ENCODE measurements around the gene BTG3. TPM values are rescaled to one million over a fixed set of nuclear protein-coding genes. Genes with fewer than 3 reads are reported as not detected.

BTG3 gene
- total and polyA plus RNA-seq, 4 donors: 47.9 to 120 (median 73.0) TPM

DNA sequence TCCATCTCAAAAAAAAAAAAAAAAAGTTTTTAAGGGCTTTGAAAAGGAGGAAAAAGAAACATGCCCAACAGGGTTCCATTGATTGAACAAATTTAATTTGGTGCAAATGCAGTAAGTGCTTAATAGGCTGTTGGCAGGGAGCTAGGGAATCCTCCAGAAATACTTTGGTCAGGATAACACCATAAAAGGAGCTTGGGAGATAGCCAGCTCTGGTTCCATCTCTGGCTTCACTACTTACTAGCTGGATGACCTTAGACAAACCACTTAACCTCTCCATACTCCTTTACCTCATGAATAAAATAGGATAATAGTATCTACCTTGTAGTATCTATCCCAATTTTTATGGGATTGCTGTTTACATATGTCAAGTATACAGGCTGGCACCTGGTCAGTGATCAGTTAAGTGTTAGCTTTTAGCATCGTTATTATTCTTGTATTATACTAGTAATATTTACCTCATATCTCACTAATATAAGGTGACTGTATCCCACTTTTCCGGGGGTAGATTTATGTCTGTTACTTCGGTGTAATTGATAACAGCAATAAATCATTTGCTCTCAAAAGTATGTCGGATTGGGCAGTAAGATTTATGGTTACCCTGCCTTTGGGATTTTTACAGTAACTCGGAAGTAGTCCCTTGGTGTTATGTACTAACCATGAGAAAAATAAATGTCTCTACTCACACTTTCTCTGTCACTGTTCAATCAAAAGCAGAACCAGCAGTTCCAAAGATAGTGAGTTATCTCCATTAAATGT lies 36.4 kb downstream of the BTG3 start:
- Histone ChIP-seq H3K27ac (ENCODE audit: low read depth in 1 of 2, low read length in 1 of 2) (no peak overlapping the region), H3K9ac (ENCODE audit: insufficient read depth in 1 of 2, low read length in 2 of 2) (no peak overlapping the region), H3K9me3 (ENCODE audit: control insufficient read depth in 4 of 4, insufficient read depth in 3 of 4, low read length in 3 of 4) (no peaks in the 10 kb centered on the region), H3K4me1 (ENCODE audit: control insufficient read depth in 5 of 5, insufficient read depth in 5 of 5, low read length in 5 of 5) (peaks cover 0 to 3% (median 0%) of the 10 kb centered on the region in 5 donors), H3K4me3 (no peak overlapping the region), H3K36me3 (ENCODE audit: control insufficient read depth in 4 of 4, insufficient read depth in 4 of 4, low read length in 4 of 4) (peaks cover 0 to 2% (median 0%) of the 10 kb centered on the region in 4 donors), H3K27me3 (ENCODE audit: control insufficient read depth in 3 of 3, insufficient read depth in 3 of 3, low read length in 2 of 3) (no peaks in the 10 kb centered on the region)
- TF ChIP-seq, protein P1, sequence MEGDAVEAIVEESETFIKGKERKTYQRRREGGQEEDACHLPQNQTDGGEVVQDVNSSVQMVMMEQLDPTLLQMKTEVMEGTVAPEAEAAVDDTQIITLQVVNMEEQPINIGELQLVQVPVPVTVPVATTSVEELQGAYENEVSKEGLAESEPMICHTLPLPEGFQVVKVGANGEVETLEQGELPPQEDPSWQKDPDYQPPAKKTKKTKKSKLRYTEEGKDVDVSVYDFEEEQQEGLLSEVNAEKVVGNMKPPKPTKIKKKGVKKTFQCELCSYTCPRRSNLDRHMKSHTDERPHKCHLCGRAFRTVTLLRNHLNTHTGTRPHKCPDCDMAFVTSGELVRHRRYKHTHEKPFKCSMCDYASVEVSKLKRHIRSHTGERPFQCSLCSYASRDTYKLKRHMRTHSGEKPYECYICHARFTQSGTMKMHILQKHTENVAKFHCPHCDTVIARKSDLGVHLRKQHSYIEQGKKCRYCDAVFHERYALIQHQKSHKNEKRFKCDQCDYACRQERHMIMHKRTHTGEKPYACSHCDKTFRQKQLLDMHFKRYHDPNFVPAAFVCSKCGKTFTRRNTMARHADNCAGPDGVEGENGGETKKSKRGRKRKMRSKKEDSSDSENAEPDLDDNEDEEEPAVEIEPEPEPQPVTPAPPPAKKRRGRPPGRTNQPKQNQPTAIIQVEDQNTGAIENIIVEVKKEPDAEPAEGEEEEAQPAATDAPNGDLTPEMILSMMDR (IDR thresholded peaks at IDR 0.05; ENCODE audit: control extremely low read depth, extremely low read depth): no peak
- DNase-seq (no peak), ATAC-seq (ENCODE audit: insufficient read depth, low FRiP score) (no peak)
- 60 to 65% methylated on average over 5 of the region's 5 CpGs for WGBS, 2 donors

DNA sequence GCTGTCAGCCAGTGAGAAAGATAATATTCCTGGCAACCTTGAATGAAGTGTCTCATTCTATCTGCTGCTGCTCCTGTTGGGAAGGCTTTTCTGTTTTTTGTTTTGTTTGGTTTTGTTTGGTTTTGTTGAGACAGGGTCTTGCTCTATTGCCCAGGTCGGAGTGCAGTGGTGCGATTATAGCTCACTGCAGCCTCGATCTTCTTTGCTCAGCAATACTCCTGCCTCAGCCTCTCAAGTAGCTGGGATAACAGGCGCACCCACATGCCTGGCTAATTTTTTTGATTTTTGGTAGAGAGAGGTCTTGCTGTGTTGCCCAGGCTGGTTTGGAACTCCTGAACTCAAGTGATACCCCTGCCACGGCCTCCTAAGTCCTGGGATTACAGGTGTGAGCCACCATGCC lies 37.6 kb downstream of the BTG3 start:
- 92 to 93% methylated on average over 5 of the region's 5 CpGs for WGBS, 2 donors
- no peak for DNase-seq
- H3K9me3 ChIP-seq (ENCODE audit: control insufficient read depth in 4 of 4, insufficient read depth in 3 of 4, low read length in 3 of 4): no peaks in the 10 kb centered on the region

DNA sequence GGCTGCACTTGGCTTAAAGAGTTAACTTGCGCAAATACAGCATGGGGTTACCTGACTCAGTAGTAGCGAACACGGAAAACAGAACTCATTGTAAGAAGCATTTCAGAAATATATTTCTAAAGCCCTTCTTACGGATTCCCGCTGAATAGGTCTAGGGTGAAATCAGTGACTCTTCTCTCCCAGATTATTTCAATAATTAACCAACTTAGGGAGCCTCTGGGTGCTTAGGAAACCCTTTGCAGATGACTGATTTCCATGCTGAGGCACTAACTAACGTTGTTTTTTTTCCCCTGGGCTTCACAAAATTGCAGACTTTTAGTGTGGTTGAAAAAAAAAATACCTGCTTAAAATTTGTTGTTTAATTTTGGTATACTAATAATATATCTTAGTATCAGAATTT lies 40.3 kb downstream of the BTG3 start:
- H3K36me3 ChIP-seq (ENCODE audit: control insufficient read depth in 4 of 4, insufficient read depth in 4 of 4, low read length in 4 of 4): no peaks in the 10 kb centered on the region
- H3K27ac ChIP-seq (ENCODE audit: low read depth in 1 of 2, low read length in 1 of 2): no peak overlapping the region
- 67 to 74% methylated on average over 6 of the region's 6 CpGs for WGBS, 2 donors
- H3K9ac ChIP-seq (ENCODE audit: insufficient read depth in 1 of 2, low read length in 2 of 2): no peak overlapping the region
- peaks cover 0 to 17% (median 3%) of the 10 kb centered on the region in 5 donors for H3K4me1 ChIP-seq (ENCODE audit: control insufficient read depth in 5 of 5, insufficient read depth in 5 of 5, low read length in 5 of 5)
- ATAC-seq (ENCODE audit: insufficient read depth, low FRiP score) (no peak), DNase-seq (no peak)
- no peaks in the 10 kb centered on the region for H3K27me3 ChIP-seq (ENCODE audit: control insufficient read depth in 3 of 3, insufficient read depth in 3 of 3, low read length in 2 of 3)
- H3K9me3 ChIP-seq (ENCODE audit: control insufficient read depth in 4 of 4, insufficient read depth in 3 of 4, low read length in 3 of 4): no peaks in the 10 kb centered on the region
- TF ChIP-seq, protein P1 (IDR thresholded peaks at IDR 0.05; ENCODE audit: control extremely low read depth, extremely low read depth): no peak
- no peak overlapping the region for H3K4me3 ChIP-seq

More for the DNA sequence above, 37.6 kb downstream of the BTG3 start:
- Histone ChIP-seq H3K4me3 (no peak overlapping the region), H3K36me3 (ENCODE audit: control insufficient read depth in 4 of 4, insufficient read depth in 4 of 4, low read length in 4 of 4) (no peaks in the 10 kb centered on the region), H3K9ac (ENCODE audit: insufficient read depth in 1 of 2, low read length in 2 of 2) (no peak overlapping the region), H3K4me1 (ENCODE audit: control insufficient read depth in 5 of 5, insufficient read depth in 5 of 5, low read length in 5 of 5) (peaks cover 0 to 12% (median 3%) of the 10 kb centered on the region in 5 donors), H3K27me3 (ENCODE audit: control insufficient read depth in 3 of 3, insufficient read depth in 3 of 3, low read length in 2 of 3) (no peaks in the 10 kb centered on the region), H3K27ac (ENCODE audit: low read depth in 1 of 2, low read length in 1 of 2) (no peak overlapping the region)
- no peak for ATAC-seq (ENCODE audit: insufficient read depth, low FRiP score)
- TF ChIP-seq, protein P1 (IDR thresholded peaks at IDR 0.05; ENCODE audit: control extremely low read depth, extremely low read depth): no peak

Measured in lung (tissue), 12 donors.